AG09319 (cell line): ENCODE measurements around the gene THSD4.

Experiments
- DNase-seq: peaks from one replicate; pipeline ENCODE4 v3.0.0-alpha.2; 2010; ENCODE audit warnings: low read depth; ENCODE audit errors: extremely low read depth
- CTCF ChIP-seq: IDR thresholded peaks from 2 replicates; pipeline ENCODE4 v1.5.1; 2011; ENCODE audit warnings: low read depth, mild to moderate bottlenecking, inconsistent platforms, low read length, moderate library complexity

THSD4 gene

GRCh38 chr15:71342658-71343057 lies 227.4 kb downstream of the THSD4 start:
- TF ChIP-seq CTCF: no peak
- no peak for DNase-seq

- no peak for DNase-seq
- TF ChIP-seq CTCF: no peak
These were observed 229.0 kb downstream of the THSD4 start for GRCh38 chr15:71344316-71344715.

- no peak for TF ChIP-seq CTCF
- DNase-seq: no peak
These were observed 229.9 kb downstream of the THSD4 start for GRCh38 chr15:71345186-71345585.

GRCh38 chr15:71346464-71346863 lies 231.2 kb downstream of the THSD4 start:
- no peak for DNase-seq
- no peak for TF ChIP-seq CTCF

GRCh38 chr15:71348597-71348996 lies 233.3 kb downstream of the THSD4 start:
- no peak for DNase-seq
- no peak for TF ChIP-seq CTCF

GRCh38 chr15:71349336-71349735 lies 234.1 kb downstream of the THSD4 start:
- no peak for TF ChIP-seq CTCF
- DNase-seq: no peak

GRCh38 chr15:71349736-71350526 lies 234.7 kb downstream of the THSD4 start:
- DNase-seq: no peak

More at GRCh38 chr15:71349736-71350526, 234.7 kb downstream of the THSD4 start:
- TF ChIP-seq CTCF: no peak
